Vagina (tissue), 2 donors: ENCODE measurements around the gene RAB5B.

ENCODE experiments used
- CTCF ChIP-seq, 3 experiments: fragments of 450-650 bp in 2 of 3; fragments of 200-600 bp in 1 of 3; sonication (generic) in 1 of 3; IDR thresholded peaks; one replicate each; pipeline ENCODE4 v1.5.1; 2017 to 2019; ENCODE audit warnings: antibody characterized with exemption in 3 of 3, mild to moderate bottlenecking in 2 of 3, moderate library complexity in 2 of 3
- POLR2AphosphoS5 ChIP-seq, 2 donors: sonication (generic); formaldehyde crosslinking; IDR thresholded peaks; one replicate each; pipeline ENCODE4 v1.9.0; 2017; ENCODE audit warnings: antibody characterized with exemption in 2 of 2, mild to moderate bottlenecking in 2 of 2, low read depth in 1 of 2; ENCODE audit not compliant: insufficient read depth in 1 of 2

DNA sequence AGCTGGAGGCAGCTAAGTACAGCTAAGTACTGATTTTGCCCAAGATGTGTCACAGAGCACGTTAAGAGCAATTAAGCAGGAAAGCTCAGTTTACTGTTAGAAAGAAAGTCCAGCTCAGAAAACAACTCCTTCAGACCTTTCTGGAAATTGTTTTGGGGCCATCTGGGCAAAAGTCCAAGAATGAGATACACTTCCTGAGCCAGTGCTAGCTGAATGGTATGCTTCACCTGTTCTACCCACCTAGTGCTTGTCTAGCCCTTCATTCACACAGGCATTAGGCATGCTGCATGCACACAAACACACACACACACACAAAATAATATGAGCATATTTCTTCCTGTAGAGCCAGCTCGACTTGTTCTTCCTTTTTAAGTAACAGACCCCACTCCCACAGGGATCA lies 40.3 kb downstream of the RAB5B start:
- TF ChIP-seq CTCF (IDR thresholded peaks at IDR 0.05) (no peak), POLR2AphosphoS5 (IDR thresholded peaks at IDR 0.05; ENCODE audit: insufficient read depth in 1 of 2, low read depth in 1 of 2) (no peak)
